Suprapubic skin (tissue), 4 donors: ENCODE measurements around the gene ETV7.

Experiments
- EP300 ChIP-seq: sonication (generic); formaldehyde crosslinking; IDR thresholded peaks from one replicate; pipeline ENCODE4 v1.6.1; 2017; ENCODE audit warnings: antibody characterized with exemption
- POLR2A ChIP-seq, 2 donors: fragments of 450-650 bp; IDR thresholded peaks; one replicate each; pipeline ENCODE4 v1.6.1; 2017; ENCODE audit warnings: antibody characterized with exemption in 2 of 2, mild to moderate bottlenecking in 2 of 2, moderate library complexity in 2 of 2
- POLR2AphosphoS5 ChIP-seq, 3 donors: sonication (generic); formaldehyde crosslinking; IDR thresholded peaks; one replicate each; pipeline ENCODE4 v1.6.1; 2017; ENCODE audit warnings: antibody characterized with exemption in 3 of 3
- TF ChIP-seq, protein P1 (sequence below), 2 donors: fragments of 200-600 bp in 1 of 2; fragments of 450-650 bp in 1 of 2; sonication (generic) in 1 of 2; IDR thresholded peaks; one replicate each; pipeline ENCODE4 v1.5.1; 2016 to 2019; ENCODE audit warnings: antibody characterized with exemption in 2 of 2, mild to moderate bottlenecking in 1 of 2, moderate library complexity in 1 of 2

DNA sequence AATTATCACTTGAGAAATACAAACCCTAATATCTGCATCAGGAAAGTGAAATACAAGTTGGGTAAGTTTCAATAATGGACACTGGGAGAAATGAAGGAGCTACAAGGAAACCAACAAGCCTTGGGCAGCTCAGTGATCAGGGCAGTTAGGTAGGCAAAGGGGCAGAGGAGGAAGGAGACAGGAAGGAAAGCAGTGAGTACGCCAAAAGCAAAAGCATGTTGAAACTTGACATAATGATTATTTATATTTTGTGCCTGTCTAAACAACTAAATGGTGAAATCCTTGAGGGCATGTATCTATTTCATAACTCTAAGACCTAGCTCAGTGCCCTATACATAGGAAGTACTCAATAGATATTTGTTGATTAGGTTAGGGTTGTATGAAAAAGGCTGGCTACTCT lies 31.8 kb upstream of the ETV7 start:
- TF ChIP-seq, protein P1, sequence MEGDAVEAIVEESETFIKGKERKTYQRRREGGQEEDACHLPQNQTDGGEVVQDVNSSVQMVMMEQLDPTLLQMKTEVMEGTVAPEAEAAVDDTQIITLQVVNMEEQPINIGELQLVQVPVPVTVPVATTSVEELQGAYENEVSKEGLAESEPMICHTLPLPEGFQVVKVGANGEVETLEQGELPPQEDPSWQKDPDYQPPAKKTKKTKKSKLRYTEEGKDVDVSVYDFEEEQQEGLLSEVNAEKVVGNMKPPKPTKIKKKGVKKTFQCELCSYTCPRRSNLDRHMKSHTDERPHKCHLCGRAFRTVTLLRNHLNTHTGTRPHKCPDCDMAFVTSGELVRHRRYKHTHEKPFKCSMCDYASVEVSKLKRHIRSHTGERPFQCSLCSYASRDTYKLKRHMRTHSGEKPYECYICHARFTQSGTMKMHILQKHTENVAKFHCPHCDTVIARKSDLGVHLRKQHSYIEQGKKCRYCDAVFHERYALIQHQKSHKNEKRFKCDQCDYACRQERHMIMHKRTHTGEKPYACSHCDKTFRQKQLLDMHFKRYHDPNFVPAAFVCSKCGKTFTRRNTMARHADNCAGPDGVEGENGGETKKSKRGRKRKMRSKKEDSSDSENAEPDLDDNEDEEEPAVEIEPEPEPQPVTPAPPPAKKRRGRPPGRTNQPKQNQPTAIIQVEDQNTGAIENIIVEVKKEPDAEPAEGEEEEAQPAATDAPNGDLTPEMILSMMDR (IDR thresholded peaks at IDR 0.05) = no peak
- TF ChIP-seq EP300 = no peak
- TF ChIP-seq POLR2A (IDR thresholded peaks at IDR 0.05) = no peak
- TF ChIP-seq POLR2AphosphoS5 (IDR thresholded peaks at IDR 0.05) = no peak
